ENCODE data around the gene SSR4.

SSR4 gene

DNA sequence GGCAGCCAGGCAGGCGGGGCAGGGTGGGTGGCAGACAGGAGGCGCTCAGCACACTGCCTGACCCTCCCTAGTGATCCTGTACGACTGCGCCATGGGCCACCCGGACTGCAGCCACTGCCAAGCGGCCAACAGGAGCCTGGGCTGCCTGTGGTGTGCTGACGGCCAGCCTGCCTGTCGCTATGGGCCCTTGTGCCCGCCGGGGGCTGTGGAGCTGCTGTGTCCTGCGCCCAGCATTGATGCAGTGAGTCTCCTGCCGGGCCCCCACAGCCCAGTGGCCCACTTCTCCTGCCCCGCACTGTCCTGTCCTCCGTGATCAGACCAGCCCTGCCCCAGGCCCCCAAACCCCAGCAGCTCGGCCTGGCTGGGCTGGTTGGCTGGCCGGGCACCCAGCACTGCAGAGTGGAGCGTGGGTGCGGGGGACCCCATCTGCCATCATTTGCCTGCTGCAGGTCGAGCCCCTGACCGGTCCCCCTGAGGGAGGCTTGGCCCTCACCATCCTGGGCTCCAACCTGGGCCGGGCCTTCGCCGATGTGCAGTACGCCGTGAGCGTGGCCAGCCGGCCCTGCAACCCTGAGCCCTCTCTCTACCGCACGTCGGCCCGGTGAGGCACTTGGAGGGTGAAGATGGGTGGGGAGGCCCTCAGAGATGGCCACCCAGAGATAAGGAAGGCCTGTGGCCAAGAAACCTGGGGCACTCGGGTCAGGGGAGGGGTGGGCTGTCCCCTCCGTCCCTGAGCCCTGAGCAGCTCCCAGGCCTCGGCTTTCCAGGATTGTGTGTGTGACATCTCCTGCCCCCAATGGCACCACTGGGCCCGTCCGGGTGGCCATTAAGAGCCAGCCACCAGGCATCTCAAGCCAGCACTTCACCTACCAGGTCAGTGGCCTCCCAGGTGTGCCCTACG, 22.8 kb upstream of the SSR4 start:
- DNase-seq = no peak
- Histone ChIP-seq H3K4me2 (ENCODE audit: low read depth, low read length) (no peak overlapping the region), H3K36me3 (replicated peaks; ENCODE audit: insufficient read depth, low read length) (no peaks in the 10 kb centered on the region), H3F3A (ENCODE audit: insufficient read depth, low read length) (no peaks in the 10 kb centered on the region), H3K9me2 (replicated peaks; ENCODE audit: insufficient read depth, low read length) (no peaks in the 10 kb centered on the region), H3K27ac (ENCODE audit: low read length) (no peak overlapping the region), H3K27me3 (replicated peaks; ENCODE audit: insufficient read depth, low read length) (peaks cover 25% of the 10 kb centered on the region), H3K4me3 (ENCODE audit: low read length) (no peak overlapping the region), H2AFZ (ENCODE audit: low read length) (no peak overlapping the region), H3K9ac (ENCODE audit: low read length) (no peak overlapping the region), H3K9me3 (replicated peaks; ENCODE audit: insufficient read depth, low read length) (no peaks in the 10 kb centered on the region), H3K4me1 (ENCODE audit: low read length) (no peaks in the 10 kb centered on the region), H4K20me1 (ENCODE audit: insufficient read depth, low read length) (no peaks in the 10 kb centered on the region), H3K79me2 (ENCODE audit: low read length) (no peaks in the 10 kb centered on the region)
- TF ChIP-seq CTCF (IDR thresholded peaks at IDR 0.05; ENCODE audit: low read length) = no peak

DNA sequence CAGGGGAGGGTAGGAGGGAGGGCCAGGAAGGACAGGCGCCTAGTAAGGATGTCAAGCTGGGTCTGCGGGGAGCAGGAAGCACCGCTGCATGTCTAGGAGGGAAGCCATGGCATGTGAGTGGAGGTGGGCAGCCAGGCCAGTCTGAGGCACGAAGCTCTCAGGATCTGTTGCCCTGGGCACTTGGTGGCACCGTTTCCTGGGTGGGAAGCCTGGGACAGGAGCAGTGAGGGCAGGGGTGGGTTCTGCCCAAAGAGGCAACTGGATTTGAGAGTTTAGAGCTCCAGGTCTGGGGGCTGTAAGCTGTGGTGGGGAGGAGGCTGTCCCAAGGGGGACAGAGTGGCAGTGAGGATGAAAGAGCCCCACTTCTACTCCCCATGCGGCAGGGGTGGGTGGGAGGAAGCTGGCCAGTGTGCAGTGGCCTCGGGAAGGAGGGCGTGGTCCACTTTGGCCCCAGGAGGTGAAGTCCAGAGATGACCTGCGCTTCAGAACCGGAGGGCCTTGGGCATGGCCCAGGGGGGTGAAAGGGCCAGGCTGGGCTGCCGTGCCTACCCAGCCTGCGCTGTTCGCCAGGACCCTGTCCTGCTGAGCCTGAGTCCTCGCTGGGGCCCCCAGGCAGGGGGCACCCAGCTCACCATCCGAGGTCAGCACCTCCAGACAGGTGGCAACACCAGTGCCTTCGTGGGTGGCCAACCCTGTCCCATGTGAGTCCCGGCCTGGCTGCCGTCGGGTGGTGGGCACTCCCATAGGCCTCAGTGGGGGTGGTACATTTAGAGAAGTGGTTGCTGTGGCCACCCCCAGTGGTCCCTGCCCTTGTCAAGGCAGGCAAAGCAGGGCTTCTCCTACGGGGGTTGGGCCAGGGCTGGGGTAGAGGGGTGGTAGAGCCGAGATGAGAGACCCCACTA, 21.9 kb upstream of the SSR4 start:
- no peaks in the 10 kb centered on the region for H3K79me2 ChIP-seq (ENCODE audit: low read length)
- TF ChIP-seq EZH2phosphoT487 (IDR thresholded peaks at IDR 0.05; ENCODE audit: low read length) = no peak
- no peak for TF ChIP-seq CTCF (IDR thresholded peaks at IDR 0.05; ENCODE audit: low read length)
- no peak for TF ChIP-seq EZH2 (optimal IDR thresholded peaks at IDR 0.05; ENCODE audit: low read depth, low read length)
- H3K4me2 ChIP-seq (ENCODE audit: low read depth, low read length) = no peak overlapping the region
- no peak overlapping the region for H3K9ac ChIP-seq (ENCODE audit: low read length)
- no peaks in the 10 kb centered on the region for H3F3A ChIP-seq (ENCODE audit: insufficient read depth, low read length)
- no peak for DNase-seq
- H4K20me1 ChIP-seq (ENCODE audit: insufficient read depth, low read length) = no peaks in the 10 kb centered on the region
- H3K4me3 ChIP-seq (ENCODE audit: low read length) = no peak overlapping the region
- no peaks in the 10 kb centered on the region for H3K9me3 ChIP-seq (replicated peaks; ENCODE audit: insufficient read depth, low read length)
- H3K4me1 ChIP-seq (ENCODE audit: low read length) = no peaks in the 10 kb centered on the region
- H3K36me3 ChIP-seq (replicated peaks; ENCODE audit: insufficient read depth, low read length) = no peaks in the 10 kb centered on the region
- no peaks in the 10 kb centered on the region for H3K9me2 ChIP-seq (replicated peaks; ENCODE audit: insufficient read depth, low read length)
- peaks cover 25% of the 10 kb centered on the region for H3K27me3 ChIP-seq (replicated peaks; ENCODE audit: insufficient read depth, low read length)
- H3K27ac ChIP-seq (ENCODE audit: low read length) = no peak overlapping the region
- H2AFZ ChIP-seq (ENCODE audit: low read length) = no peak overlapping the region

GRCh38 chrX:153773218-153773611, 21.3 kb upstream of the SSR4 start:
- Histone ChIP-seq H3F3A (ENCODE audit: insufficient read depth, low read length) (no peaks in the 10 kb centered on the region), H3K4me2 (ENCODE audit: low read depth, low read length) (no peak overlapping the region), H3K79me2 (ENCODE audit: low read length) (no peaks in the 10 kb centered on the region), H3K27ac (ENCODE audit: low read length) (no peak overlapping the region), H3K4me1 (ENCODE audit: low read length) (no peaks in the 10 kb centered on the region), H3K27me3 (replicated peaks; ENCODE audit: insufficient read depth, low read length) (peaks cover 25% of the 10 kb centered on the region), H3K36me3 (replicated peaks; ENCODE audit: insufficient read depth, low read length) (no peaks in the 10 kb centered on the region), H3K4me3 (ENCODE audit: low read length) (no peak overlapping the region), H4K20me1 (ENCODE audit: insufficient read depth, low read length) (no peaks in the 10 kb centered on the region), H3K9me2 (replicated peaks; ENCODE audit: insufficient read depth, low read length) (no peaks in the 10 kb centered on the region), H3K9ac (ENCODE audit: low read length) (no peak overlapping the region), H3K9me3 (replicated peaks; ENCODE audit: insufficient read depth, low read length) (no peaks in the 10 kb centered on the region), H2AFZ (ENCODE audit: low read length) (no peak overlapping the region)
- DNase-seq = no peak
- TF ChIP-seq EZH2 (optimal IDR thresholded peaks at IDR 0.05; ENCODE audit: low read depth, low read length) (no peak), CTCF (IDR thresholded peaks at IDR 0.05; ENCODE audit: low read length) (no peak), EZH2phosphoT487 (IDR thresholded peaks at IDR 0.05; ENCODE audit: low read length) (no peak)
